ENCODE results near the gene SGSM2.

SGSM2 gene

GRCh38 chr17:2336215-2336851, 968 bp upstream of the SGSM2 start, which contains the start of gene TSR1:
Gene TSR1 (minus strand): TSS chr17:2336457. CDS start chr17:2336427, 30 bp downstream.
- DNase-seq = peak; percentile 86

GRCh38 chr17:2337544-2338314, 428 bp downstream of the SGSM2 start:
- peak; percentile 44 for DNase-seq

- DNase-seq = no peak
Measured at GRCh38 chr17:2338315-2338657, 985 bp downstream of the SGSM2 start.

- no peak for DNase-seq
Measured at GRCh38 chr17:2343421-2343820, 6.1 kb downstream of the SGSM2 start.

- DNase-seq = no peak
Measured at GRCh38 chr17:2344528-2344927, 7.2 kb downstream of the SGSM2 start.

GRCh38 chr17:2346475-2346874, 9.2 kb downstream of the SGSM2 start:
- no peak for DNase-seq

- DNase-seq = no peak
Measured at GRCh38 chr17:2347805-2348685, 10.7 kb downstream of the SGSM2 start.

GRCh38 chr17:2351269-2351668, 14.0 kb downstream of the SGSM2 start:
- DNase-seq = no peak

GRCh38 chr17:2354311-2354710, 17.0 kb downstream of the SGSM2 start:
- no peak for DNase-seq

- DNase-seq = no peak
Measured at GRCh38 chr17:2357237-2357636, 19.9 kb downstream of the SGSM2 start.

- DNase-seq = no peak
Measured at GRCh38 chr17:2357931-2358434, 20.7 kb downstream of the SGSM2 start.

GRCh38 chr17:2361010-2361760, 23.9 kb downstream of the SGSM2 start:
- DNase-seq = no peak

- DNase-seq = no peak
Measured at GRCh38 chr17:2362016-2362415, 24.7 kb downstream of the SGSM2 start.

GRCh38 chr17:2362416-2362815, 25.1 kb downstream of the SGSM2 start:
- DNase-seq = no peak

- DNase-seq = no peak
Measured at GRCh38 chr17:2362881-2363280, 25.6 kb downstream of the SGSM2 start.

GRCh38 chr17:2363318-2363717, 26.0 kb downstream of the SGSM2 start:
- no peak for DNase-seq

GRCh38 chr17:2363851-2364762, 26.8 kb downstream of the SGSM2 start:
- DNase-seq = no peak

- no peak for DNase-seq
Measured at GRCh38 chr17:2364763-2365116, 27.4 kb downstream of the SGSM2 start.

- no peak for DNase-seq
Measured at GRCh38 chr17:2365132-2365531, 27.8 kb downstream of the SGSM2 start.

- no peak for DNase-seq
Measured at GRCh38 chr17:2366747-2367494, 29.6 kb downstream of the SGSM2 start.

GRCh38 chr17:2368359-2368758, 31.1 kb downstream of the SGSM2 start:
- no peak for DNase-seq

All from stimulated activated CD4-positive, alpha-beta T cell treated with anti-CD3 and anti-CD28 coated beads, Interleukin-12 subunit alpha, Interleukin-12 subunit beta, amount 100 ng/mL, for 4 hours (primary cell).